ENCODE results near the gene NIP7. TPM values are rescaled to one million over a fixed set of nuclear protein-coding genes. Genes with fewer than 3 reads are reported as not detected.

Gene NIP7
- total and polyA plus RNA-seq, 2 donors from 2014 or later: 9.9 to 20.2 TPM

GRCh38 chr16:69338557-69339288 lies 849 bp upstream of the NIP7 start:
- DNase-seq: peak in 1 of 5 donors; percentile 18
- H3K27me3 ChIP-seq (ENCODE audit: control insufficient read depth, insufficient read depth, low read length): no peaks in the 10 kb centered on the region
- TF ChIP-seq CTCF (IDR thresholded peaks at IDR 0.05; ENCODE audit: borderline replicate concordance, extremely low read depth, insufficient read depth): no peak
- intact Hi-C loops (cut with DNase I): no loop called here
- peak overlapping the region; percentile 69 to 86 (median 75) for H3K4me3 ChIP-seq (ENCODE audit: low read length in 3 of 3)
- peak overlapping the region; percentile 74 to 82 for H3K27ac ChIP-seq (ENCODE audit: low read depth in 2 of 2, low read length in 2 of 2)
- no peak for FAIRE-seq
- peak overlapping the region; percentile 60 to 90 (median 80) for H3K9ac ChIP-seq (ENCODE audit: low read length in 3 of 3)
- H3K4me1 ChIP-seq (ENCODE audit: control insufficient read depth in 2 of 3, insufficient read depth in 2 of 3, low read depth in 1 of 3, low read length in 3 of 3): peaks cover 4 to 14% (median 9%) of the 10 kb centered on the region in 3 donors
- H3K9me3 ChIP-seq (ENCODE audit: control insufficient read depth in 2 of 3, insufficient read depth in 1 of 3, low read length in 3 of 3): no peaks in the 10 kb centered on the region
- H3K36me3 ChIP-seq (ENCODE audit: control insufficient read depth in 2 of 3, insufficient read depth in 3 of 3, low read length in 3 of 3): peaks cover 3 to 39% (median 21%) of the 10 kb centered on the region in 3 donors

- TF ChIP-seq CTCF (IDR thresholded peaks at IDR 0.05; ENCODE audit: borderline replicate concordance, extremely low read depth, insufficient read depth): no peak
These were observed 598 bp downstream of the NIP7 start for GRCh38 chr16:69340095-69340644.

GRCh38 chr16:69344171-69344570 lies 4.6 kb downstream of the NIP7 start:
- no peak overlapping the region for H3K27ac ChIP-seq (ENCODE audit: low read depth in 2 of 2, low read length in 2 of 2)
- H3K4me3 ChIP-seq (ENCODE audit: low read length in 3 of 3): no peak overlapping the region
- peaks cover 4 to 5% (median 4%) of the 10 kb centered on the region in 3 donors for H3K4me1 ChIP-seq (ENCODE audit: control insufficient read depth in 2 of 3, insufficient read depth in 2 of 3, low read depth in 1 of 3, low read length in 3 of 3)
- intact Hi-C loops (cut with DNase I): no loop called here
- no peak overlapping the region for H3K9ac ChIP-seq (ENCODE audit: low read length in 3 of 3)
- DNase-seq (no peak), FAIRE-seq (no peak)
- no peaks in the 10 kb centered on the region for H3K27me3 ChIP-seq (ENCODE audit: control insufficient read depth, insufficient read depth, low read length)
- TF ChIP-seq CTCF (IDR thresholded peaks at IDR 0.05; ENCODE audit: borderline replicate concordance, extremely low read depth, insufficient read depth): no peak
- no peaks in the 10 kb centered on the region for H3K9me3 ChIP-seq (ENCODE audit: control insufficient read depth in 2 of 3, insufficient read depth in 1 of 3, low read length in 3 of 3)
- H3K36me3 ChIP-seq (ENCODE audit: control insufficient read depth in 2 of 3, insufficient read depth in 3 of 3, low read length in 3 of 3): peaks cover 0 to 11% (median 0%) of the 10 kb centered on the region in 3 donors

More at GRCh38 chr16:69340095-69340644, 598 bp downstream of the NIP7 start:
- H3K9ac ChIP-seq (ENCODE audit: low read length in 3 of 3): peak overlapping the region; percentile 80 to 85 (median 85)
- peaks cover 0 to 25% (median 7%) of the 10 kb centered on the region in 3 donors for H3K36me3 ChIP-seq (ENCODE audit: control insufficient read depth in 2 of 3, insufficient read depth in 3 of 3, low read length in 3 of 3)
- intact Hi-C loops (cut with DNase I): no loop called here
- FAIRE-seq (no peak), DNase-seq (no peak)
- H3K4me1 ChIP-seq (ENCODE audit: control insufficient read depth in 2 of 3, insufficient read depth in 2 of 3, low read depth in 1 of 3, low read length in 3 of 3): peaks cover 4 to 14% (median 9%) of the 10 kb centered on the region in 3 donors
- peak overlapping the region; percentile 17 to 82 for H3K27ac ChIP-seq (ENCODE audit: low read depth in 2 of 2, low read length in 2 of 2)
- no peaks in the 10 kb centered on the region for H3K27me3 ChIP-seq (ENCODE audit: control insufficient read depth, insufficient read depth, low read length)
- peak overlapping the region; percentile 69 to 86 (median 75) for H3K4me3 ChIP-seq (ENCODE audit: low read length in 3 of 3)
- H3K9me3 ChIP-seq (ENCODE audit: control insufficient read depth in 2 of 3, insufficient read depth in 1 of 3, low read length in 3 of 3): no peaks in the 10 kb centered on the region
